Measurements from ENCODE around the gene IFNK. TPM values are rescaled to one million over a fixed set of nuclear protein-coding genes. Genes with fewer than 3 reads are reported as not detected.

Gene IFNK
- total RNA-seq, 1 experiment from 2014 or later, result not detected

- CTCF ChIA-PET, result interaction anchor here (1.1 kb wide), 1 partner anchor 14 kb away, joined by 3 read pairs; no protein-coding TSS in a partner anchor
- no peak for ATAC-seq
- RAD21 ChIA-PET (ENCODE audit: low non-redundant PET in 1 of 2, low total read pairs in 2 of 2, uncharacterized antibody in 2 of 2, unreplicated experiment in 2 of 2), result no interaction called here
Measured at GRCh38 chr9:27541740-27542139, 17.6 kb downstream of the IFNK start.

More at GRCh38 chr9:27541740-27542139, 17.6 kb downstream of the IFNK start:
- no peak for DNase-seq (ENCODE audit: low read depth, low spot score)
- Histone ChIP-seq H3K4me3 (replicated peaks in 1 of 2; ENCODE audit: low read depth in 1 of 2, low read length in 2 of 2) (no peak overlapping the region), H3K36me3 (ENCODE audit: control insufficient read depth in 1 of 2, insufficient read depth in 2 of 2, low read length in 2 of 2) (no peaks in the 10 kb centered on the region; a peak in 1 of 4 replicates), H3K9me2 (ENCODE audit: insufficient read depth) (no peaks in the 10 kb centered on the region), H3K27me3 (ENCODE audit: insufficient read depth, low read length) (no peaks in the 10 kb centered on the region), H3K4me1 (ENCODE audit: control insufficient read depth in 1 of 2, insufficient read depth in 2 of 2, low read length in 2 of 2) (no peaks in the 10 kb centered on the region), H2AFZ (ENCODE audit: low read depth, low read length, poor library complexity, severe bottlenecking) (no peak overlapping the region), H3K27ac (ENCODE audit: low read depth, low read length) (no peak overlapping the region), H3K4me2 (ENCODE audit: low read length) (no peak overlapping the region), H4K20me1 (ENCODE audit: insufficient read depth) (no peaks in the 10 kb centered on the region), H3K79me2 (ENCODE audit: insufficient read depth, low read length) (no peaks in the 10 kb centered on the region), H3K9ac (ENCODE audit: low read length) (no peak overlapping the region), H3K9me3 (ENCODE audit: control insufficient read depth in 1 of 2, insufficient read depth in 1 of 2, low read depth in 1 of 2, low read length in 2 of 2) (no peaks in the 10 kb centered on the region)
- POLR2A ChIA-PET, result no interaction called here
- no peak for TF ChIP-seq ZNF274 (IDR thresholded peaks at IDR 0.05; ENCODE audit: low read depth, low read length)
- TF ChIP-seq SRF (IDR thresholded peaks at IDR 0.05; ENCODE audit: low read depth), result no peak
- no peak for TF ChIP-seq POLR2AphosphoS5 (IDR thresholded peaks at IDR 0.05; ENCODE audit: low read depth, low read length)
- no peak for TF ChIP-seq SIN3A (IDR thresholded peaks at IDR 0.05; ENCODE audit: low read depth)
- TF ChIP-seq REST (IDR thresholded peaks at IDR 0.05; ENCODE audit: low read depth), result no peak
- intact Hi-C loops (cut with micrococcal nuclease), result no loop called here
- no TSS peak for BruUV-seq (replicated peaks)
